Posterior cingulate gyrus (tissue), 11 donors: ENCODE data around the gene PFKP.
"Not testable (repeated sequence)": the region's sequence is repeated elsewhere in the genome, so short reads cannot be mapped to it uniquely, and the experiment has no call there.

Experiments
- DNase-seq, 10 donors: peaks; one replicate each; pipeline versions ENCODE4 v3.0.0 to v3.0.0-alpha.2; 2020 to 2021; ENCODE audit warnings: mixed read lengths in 3 of 10
- intact Hi-C: fragments of 100-400 bp; cut with DNase I; formaldehyde crosslinking; loops from one replicate; pipeline ENCODE4 v1.15.1; 2023

Gene PFKP

DNA sequence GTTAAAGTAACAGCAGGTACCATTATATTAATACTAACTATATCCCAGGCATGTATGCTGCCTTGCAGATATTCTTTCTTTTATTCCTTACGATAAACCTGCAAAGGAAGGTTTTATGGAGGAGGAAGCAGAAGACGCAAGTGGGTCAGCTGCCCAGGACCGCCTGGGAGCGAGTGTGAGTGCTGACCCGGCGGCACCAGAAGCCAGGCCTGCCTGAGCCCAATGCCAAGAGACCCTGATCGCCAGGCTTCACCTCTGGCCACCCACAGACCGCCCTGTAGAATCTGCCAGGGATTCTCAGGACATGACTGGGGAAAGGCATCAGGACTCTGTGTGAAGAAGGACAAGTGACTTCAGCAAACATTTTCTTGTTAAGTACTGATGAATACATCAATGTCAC is 78.9 kb downstream of the PFKP start:
- intact Hi-C loops, result no loop called here
- DNase-seq, result peak in 1 of 10 donors; percentile 70

DNA sequence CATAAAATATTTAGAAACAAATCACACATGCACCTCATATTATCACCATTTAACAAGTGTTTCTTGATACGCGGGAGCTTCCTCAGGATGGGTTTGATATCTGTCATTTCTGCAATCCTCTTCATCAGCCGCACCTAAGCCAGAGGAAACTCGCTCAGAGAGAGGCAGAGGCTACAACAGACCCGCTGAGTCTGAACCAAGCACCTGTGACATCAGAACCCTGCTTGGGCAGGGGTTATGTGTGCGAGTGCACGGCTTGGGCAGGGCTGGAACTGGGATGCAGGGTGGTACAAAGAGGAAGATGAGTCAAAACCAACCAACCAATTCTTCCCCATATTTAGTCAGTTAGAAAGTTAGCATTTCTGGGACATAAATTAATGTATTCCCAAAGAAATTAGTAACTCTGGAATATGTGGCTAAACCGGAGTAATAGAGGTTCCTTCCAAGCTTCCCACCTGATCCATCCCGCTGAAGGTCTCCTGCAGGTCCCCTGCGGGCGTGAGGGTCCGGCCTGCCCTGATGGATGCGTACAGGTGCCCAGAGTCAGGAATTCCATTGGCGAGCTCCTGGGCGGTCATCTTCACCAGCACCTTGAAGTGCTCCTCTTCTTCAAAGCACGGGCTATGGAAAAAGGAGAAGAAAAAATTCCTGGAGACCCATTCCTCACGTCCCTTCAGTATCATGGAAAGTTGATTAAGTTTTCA is 79.9 kb downstream of the PFKP start:
- intact Hi-C loops, result no loop called here
- peak in 1 of 10 donors; percentile 65 for DNase-seq

DNA sequence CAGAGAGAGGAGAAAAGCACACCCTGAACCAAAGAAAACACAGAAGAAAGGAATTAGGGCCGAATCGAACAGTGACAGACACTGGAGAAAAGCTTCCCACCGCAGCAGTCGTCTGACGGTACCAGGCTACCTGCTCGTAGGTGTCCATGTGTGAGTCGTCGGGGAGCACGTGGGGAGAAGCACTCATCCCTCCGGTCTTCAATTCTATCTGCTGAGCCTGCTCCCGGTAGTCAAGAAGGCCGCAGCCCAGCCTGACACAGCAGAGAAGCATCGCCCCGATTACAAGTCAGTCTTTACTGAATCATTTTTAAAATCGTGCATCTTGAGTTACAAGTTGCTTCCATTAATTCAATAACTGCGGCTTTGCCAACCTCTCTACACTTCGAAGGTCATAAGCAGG is 80.7 kb downstream of the PFKP start:
- intact Hi-C loops, result no loop called here
- DNase-seq, result peak in 1 of 10 donors; percentile 80

DNA sequence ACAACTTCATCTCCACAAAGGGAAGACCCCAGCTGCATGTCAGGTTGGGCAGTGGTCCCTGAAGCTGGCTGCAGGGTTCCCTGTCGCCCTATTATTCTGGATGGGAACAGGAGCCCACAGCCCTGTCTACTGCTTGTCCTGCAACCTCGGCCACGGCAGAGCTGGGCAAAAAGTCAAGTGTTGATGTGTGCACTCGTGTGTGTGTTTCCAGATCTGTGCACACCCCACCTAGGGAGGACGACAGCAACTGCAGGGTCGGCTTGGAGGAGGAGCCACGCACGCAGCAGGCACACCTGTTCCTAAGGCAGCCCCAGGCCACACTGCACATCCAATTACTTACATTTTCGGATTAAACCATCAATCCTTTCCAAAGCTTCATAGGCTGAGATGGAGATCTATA is 81.6 kb downstream of the PFKP start:
- intact Hi-C loops, result no loop called here
- DNase-seq, result peak in 1 of 10 donors; percentile 61

DNA sequence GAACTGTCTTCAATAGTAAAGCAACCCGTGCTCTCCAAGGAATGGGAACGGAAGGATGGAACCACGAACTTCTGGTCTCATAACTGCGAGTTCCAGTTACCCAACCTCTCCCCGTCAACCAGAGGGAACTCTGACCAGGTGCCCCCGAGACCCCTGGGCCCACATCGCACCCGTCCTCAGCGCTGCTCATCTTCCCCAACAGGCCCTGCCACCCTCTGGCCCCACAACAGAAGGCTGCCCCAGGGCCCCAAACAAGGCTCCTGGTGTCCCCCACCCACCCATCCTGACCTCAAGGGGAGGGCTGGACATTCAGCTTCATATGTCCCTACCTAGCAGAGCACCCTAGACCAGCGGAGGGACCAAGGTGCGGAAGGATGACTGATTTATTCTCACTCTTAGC is 82.6 kb downstream of the PFKP start:
- intact Hi-C loops, result no loop called here
- DNase-seq, result peak in 1 of 10 donors; percentile 63

DNA sequence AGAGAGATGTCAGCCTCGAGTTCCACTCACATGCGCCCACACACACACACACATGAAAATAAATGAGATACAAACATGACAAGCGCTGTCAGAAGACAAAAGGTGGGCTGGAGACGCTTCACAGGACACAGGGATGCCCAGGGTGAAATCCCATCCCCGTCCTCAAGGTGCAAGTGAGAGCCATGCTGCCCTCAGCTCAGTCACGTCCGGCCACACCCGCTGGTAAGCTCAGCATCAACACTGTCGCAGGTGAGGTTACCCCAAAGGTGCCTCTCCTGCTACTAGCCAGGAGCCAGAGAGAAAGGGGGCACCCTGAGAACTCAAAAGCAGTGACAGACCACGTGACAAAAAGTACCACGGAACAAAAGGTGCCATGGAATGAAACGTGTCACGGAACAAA is 83.0 kb downstream of the PFKP start:
- no peak for DNase-seq
- intact Hi-C loops, result no loop called here

DNA sequence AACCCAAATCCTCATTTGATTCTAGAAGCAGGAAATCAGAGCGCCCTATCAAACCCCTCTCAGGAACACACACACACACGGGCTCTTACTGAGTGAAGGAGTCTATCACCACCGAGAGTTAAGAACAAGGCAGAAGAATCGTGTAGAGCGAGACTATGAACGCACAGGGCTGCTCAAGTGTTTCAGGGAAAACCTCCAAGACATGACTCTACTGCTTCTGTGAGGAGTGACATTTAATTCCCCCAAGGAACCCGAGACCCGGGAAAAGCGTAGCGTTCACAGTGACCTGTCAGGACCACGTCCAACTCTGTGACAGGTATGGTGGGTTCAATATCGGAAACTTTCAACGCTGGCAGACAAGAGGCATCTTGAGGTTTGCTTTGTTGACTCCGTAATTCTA is 83.6 kb downstream of the PFKP start:
- intact Hi-C loops, result no loop called here

DNA sequence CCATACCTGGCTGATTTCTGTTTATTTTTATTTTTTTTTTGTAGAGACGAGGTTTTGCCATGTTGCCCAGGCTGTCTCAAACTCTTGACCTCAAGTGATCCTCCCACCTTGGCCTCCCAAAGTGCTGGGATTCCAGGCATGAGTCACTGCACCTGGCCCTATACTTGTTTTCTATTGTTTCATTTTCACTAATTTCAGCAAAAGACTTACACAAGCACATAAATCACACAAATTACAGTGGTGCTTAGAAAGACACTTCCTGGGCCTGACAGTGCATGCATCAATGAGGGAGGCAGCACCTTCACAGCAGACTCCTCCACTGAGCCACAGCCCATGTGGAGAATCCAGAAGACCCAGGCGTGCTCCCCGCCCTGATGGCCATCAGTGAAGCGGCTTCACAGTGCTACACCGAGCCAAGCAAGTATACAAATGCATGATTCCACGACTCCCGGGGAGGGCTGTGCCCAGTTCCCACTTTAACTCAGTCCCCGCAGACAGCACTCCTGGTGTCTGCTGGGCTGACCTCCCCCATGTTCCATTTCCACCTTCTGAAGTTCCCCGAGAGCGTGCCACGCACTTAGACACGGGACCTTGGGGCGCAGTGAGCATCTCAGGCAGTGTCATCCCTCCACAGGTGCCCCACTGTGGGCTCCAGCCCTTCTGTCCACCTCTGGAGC is 84.7 kb downstream of the PFKP start:
- peak in 1 of 10 donors; percentile 35 for DNase-seq
- intact Hi-C loops, result no loop called here

More for the DNA sequence above, 83.6 kb downstream of the PFKP start:
- no peak for DNase-seq

DNA sequence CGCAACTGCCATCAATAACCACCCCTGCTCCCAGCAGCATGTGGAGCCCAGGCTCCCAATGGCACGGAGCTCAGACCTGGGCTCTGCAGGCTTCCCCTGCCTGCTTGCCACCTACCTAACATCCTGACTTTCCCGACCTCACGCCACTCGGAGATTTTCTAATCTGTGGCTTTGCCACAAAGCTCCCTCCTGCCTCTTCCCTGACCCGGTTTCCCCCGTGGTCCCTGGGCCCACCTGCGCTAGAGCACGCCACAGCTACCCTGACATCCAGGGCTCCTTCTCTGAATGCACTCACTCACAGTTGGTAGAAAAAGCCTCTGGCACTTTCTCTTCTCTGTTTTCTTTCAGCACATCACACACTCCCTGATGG is 85.2 kb downstream of the PFKP start:
- intact Hi-C loops, result no loop called here
- DNase-seq, result no peak

DNA sequence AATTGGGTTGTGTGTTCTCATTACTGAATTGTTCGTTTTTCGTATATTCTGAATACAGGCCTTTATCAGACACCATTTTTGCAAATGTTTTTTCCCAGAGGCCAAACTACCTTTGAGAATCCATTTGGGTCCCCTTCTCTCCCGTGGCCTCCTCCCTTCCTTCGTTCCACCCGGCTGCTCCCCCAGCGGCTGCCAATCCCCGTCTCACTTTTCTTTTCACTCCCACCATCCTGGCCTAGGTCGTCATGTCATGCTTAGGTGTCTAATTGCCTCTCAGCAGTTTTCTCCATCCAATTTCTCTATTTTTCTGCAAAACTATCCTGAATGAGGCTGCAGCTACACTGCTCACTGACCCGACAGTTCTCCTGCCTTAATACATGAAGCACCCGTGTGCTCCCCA is 87.3 kb downstream of the PFKP start:
- DNase-seq, result no peak
- intact Hi-C loops, result no loop called here

DNA sequence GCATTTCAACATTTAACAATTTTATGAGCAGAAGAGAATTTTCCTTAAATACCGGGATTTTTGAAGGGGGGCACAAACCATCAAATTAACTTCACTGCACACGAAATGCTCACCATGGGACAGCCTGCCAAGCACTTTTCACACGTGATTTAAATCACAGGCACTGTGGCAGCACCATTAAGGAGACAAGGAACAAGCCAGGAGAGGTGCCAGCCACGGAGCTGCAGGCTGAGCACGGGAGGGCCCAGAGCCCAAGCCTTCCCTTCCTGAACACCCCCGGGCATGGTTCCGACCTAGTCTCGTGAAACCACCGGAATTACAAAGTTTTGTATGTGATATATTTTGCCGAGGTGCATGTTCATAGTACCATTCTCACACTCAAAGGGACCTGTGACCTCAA is 91.8 kb downstream of the PFKP start:
- peak in 1 of 10 donors; percentile 25 for DNase-seq
- intact Hi-C loops, result no loop called here

DNA sequence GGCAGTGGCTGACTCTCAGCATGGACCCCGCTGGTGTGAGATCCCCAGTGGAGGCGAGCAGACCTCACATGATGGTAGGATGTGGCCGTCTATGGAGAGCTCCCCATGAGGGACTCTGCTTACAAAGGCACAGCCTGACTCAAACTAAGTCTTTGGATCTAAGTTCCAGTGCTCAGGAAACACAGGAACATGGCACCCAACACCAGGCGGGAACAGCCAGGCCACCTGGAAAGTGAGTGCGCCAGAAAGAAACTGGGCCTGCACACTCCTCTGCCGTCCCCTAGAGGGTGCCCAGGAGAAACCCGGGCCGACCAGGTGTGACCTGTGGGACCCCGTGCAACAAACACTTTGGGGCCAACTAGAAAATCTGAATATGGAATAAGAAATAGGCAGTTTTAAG is 95.2 kb downstream of the PFKP start:
- intact Hi-C loops, result no loop called here
- peak in 1 of 10 donors; percentile 75 for DNase-seq

DNA sequence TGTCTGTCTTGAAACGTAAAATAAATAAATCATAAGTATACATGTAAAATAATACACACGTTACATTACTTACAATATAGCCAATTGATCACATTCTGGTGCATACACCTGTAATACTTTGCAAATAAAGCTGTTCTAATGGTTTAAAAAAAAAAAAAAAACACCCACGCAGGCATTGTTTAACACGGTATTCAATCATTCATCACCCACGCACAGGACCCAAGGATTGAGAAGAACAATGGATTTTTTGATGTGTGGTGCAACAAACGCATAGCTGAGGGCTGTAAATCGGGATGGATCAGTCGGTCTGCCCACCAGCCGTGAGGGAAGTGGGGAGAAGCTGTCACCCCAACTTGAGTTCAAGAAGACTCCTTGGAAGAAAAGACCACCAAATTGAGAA is 96.5 kb downstream of the PFKP start:
- intact Hi-C loops, result no loop called here

DNA sequence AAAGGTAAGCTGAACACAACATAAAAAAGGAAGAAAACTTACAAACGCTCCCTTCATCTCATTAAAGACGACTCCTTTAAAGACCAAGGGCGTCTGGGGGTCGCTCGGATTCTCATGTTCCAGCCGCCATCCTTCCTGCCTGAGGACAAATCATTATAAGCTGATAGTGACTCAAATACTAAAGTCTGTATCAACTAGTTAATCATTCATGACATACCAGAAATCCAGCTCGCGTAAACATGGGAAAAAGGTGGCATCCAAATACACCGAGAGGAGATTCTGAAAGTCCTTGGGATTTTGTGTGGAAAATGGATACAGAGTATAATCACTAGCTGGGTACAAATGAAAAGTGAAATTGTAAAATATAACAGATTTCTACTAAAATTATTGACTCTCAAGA is 97.8 kb downstream of the PFKP start:
- DNase-seq, result peak in 1 of 10 donors; percentile 12
- intact Hi-C loops, result no loop called here

More for the DNA sequence above, 96.5 kb downstream of the PFKP start:
- peak in 1 of 10 donors; percentile 6 for DNase-seq

DNA sequence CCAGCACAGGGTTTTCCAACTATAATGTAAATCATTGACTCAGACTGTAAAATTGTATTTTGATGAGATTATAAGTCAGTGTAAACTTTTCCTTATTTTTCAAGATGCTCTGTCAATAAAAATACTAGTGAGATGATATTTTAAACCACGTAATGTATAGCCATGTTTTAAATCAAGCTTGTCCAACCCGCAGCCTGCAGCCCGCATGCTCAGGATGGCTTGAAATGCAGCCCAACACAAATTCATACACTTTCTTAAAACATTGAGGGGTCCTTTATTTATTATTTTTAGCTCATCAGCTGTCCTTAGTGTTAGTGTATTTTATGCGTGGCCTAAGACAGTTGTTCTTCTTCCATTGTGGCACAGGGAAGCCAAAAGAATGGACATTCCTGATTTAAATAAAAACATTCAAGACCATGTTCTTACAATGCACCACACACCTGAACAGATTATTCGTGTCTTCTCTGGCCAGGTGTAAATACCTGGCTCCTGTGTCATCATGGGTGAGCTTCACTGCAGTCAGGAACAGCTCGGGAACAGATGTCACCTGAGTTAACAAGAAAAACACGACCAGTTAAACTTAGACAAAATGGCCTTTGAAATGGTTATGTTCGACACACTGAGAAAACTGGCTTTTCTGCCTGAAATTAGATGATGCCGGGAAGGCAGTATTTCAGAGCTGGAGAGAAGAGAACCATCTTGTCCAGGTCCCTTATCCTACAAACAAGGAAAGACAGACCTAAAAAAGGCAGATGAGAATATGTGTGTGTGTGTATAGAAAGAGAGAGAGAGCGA is 99.3 kb downstream of the PFKP start:
- peak in 1 of 10 donors; percentile 6 for DNase-seq
- intact Hi-C loops, result no loop called here

DNA sequence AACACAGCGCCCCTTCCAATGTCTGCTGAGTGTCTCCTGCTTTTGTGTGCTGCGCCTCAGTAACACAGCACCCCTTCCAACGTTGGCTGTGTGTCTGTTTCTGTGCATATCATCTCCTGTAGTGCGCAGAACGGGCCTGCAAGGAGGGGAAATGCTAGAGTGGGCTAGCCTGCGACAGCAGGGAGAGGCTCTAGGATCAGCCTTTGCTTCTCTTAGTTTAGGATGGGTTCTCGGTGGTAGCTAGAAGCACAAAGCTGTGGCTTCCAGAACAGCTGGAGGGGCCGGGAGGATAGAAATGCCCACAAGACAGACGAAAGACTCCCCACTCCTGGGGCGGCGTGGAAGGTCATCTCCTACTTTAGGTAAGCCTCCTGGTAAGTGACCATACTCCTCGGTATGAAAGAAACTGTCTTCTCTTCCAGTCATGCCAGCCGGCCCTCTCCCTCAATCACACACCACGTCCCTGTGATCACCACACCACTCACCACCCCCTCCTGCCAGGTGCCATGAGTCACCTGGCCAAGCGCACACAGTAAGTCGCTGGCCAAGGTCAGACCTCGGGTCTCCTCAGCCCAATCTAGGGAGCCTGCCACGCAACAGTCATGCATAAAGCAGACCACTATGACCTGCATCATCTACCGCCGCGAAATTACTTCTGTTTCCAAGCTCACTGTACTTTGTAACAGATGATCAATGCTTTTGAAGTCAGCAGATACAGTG is 100.4 kb downstream of the PFKP start:
- intact Hi-C loops, result no loop called here
- no peak for DNase-seq

DNA sequence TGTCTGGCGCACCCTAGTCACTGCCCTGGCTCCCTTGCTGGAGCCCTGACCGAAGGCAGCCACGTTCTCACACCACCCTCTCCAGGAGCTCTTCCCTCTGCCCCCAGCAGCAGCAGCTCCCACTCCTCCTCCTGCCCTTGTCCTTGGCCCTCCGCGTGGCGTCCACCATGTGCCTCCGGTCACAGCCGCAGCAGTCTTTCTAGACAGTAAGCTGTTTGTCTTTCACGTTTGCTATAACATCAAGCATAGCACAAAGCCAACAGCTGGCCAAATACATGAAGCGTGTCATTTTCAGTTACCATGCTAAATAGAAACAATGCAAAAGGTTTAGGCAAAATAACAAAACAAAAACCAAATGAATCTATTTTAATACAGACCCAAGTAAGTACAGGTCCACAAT is 101.9 kb downstream of the PFKP start:
- intact Hi-C loops, result no loop called here
- DNase-seq, result peak in 2 of 10 donors; percentile 43 to 46

DNA sequence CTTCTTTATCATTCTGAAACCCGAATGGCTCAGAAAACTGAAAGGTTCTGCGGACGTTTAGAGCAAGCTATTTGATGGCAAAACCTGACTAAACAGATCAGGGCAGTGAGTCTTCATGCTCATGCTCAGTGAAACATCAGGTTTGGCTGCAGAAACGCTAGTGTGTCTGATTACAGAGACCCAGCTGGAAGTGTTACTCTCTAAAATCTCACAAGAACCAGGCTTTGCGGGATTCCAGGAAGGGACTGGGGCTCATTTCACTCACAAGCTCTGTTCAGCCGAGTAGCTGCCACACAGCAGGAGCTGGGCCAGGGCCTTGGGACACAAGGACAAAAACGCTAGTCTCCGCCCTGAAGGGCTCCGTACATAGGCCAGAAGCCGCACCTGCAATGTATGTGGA is 102.3 kb downstream of the PFKP start:
- intact Hi-C loops, result no loop called here
- no peak for DNase-seq

DNA sequence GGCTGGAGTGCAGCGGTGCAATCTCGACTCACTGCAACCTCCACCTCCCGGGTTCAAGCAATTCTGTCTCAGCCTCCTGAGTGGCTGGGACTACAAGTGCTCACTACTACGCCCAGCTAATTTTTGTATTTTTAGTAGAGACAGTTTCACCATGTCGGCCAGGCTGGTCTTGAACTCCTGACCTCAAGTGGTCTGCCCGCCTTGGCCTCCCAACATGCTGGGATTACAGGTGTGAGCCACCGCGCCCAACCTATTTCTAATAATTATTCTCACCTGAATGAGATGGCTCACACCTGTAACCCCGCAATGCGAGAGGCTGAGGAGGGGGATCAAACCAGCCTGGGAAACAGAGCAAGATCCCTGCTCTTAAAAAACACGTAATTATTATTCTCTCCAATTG is 104.1 kb downstream of the PFKP start:
- DNase-seq, intact Hi-C loops: not testable (repeated sequence)

DNA sequence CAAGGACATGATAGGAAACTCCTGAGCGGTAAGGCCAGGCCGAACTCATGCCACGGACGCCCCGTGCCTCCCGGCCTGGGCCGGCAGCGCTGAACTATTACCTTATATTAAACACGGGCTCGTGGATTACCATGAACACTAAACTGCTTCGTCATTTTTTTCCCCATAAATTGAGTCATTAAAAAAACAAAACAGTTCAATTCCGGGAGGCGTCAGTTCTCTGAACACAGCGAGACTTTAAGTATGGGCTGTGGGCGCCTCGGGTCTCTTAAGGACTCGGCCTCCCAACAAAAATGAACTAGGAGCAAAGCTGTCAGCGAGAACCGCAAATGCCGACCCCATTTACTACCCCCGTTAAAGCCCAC is 104.7 kb downstream of the PFKP start:
- intact Hi-C loops, result no loop called here
- DNase-seq, result no peak
